ENCODE results near the gene HS3ST1.

DNA sequence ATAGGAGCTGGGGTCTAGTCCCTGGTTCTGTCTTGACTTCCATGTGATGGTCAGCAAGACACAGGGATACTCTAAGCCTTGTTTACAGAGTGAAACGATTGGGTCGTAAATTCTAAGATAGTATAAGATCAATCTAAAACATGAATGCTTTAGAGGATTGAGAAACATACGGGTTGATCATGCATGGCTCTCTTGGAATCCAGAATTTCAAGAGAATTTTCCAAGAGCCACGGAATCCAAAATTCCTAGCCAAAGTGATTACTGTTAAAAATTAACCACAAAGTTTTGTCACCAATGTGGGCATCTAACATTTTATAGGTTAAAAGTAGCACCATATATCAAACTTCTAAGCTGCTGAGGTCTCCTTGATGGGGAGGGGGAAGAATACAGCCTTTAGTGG is 16.5 kb downstream of the HS3ST1 start:
- TF ChIP-seq, protein P1, sequence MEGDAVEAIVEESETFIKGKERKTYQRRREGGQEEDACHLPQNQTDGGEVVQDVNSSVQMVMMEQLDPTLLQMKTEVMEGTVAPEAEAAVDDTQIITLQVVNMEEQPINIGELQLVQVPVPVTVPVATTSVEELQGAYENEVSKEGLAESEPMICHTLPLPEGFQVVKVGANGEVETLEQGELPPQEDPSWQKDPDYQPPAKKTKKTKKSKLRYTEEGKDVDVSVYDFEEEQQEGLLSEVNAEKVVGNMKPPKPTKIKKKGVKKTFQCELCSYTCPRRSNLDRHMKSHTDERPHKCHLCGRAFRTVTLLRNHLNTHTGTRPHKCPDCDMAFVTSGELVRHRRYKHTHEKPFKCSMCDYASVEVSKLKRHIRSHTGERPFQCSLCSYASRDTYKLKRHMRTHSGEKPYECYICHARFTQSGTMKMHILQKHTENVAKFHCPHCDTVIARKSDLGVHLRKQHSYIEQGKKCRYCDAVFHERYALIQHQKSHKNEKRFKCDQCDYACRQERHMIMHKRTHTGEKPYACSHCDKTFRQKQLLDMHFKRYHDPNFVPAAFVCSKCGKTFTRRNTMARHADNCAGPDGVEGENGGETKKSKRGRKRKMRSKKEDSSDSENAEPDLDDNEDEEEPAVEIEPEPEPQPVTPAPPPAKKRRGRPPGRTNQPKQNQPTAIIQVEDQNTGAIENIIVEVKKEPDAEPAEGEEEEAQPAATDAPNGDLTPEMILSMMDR (IDR thresholded peaks at IDR 0.05): no peak
- TF ChIP-seq POLR2AphosphoS5 (IDR thresholded peaks at IDR 0.05): no peak

Measured in esophagus muscularis mucosa (tissue), 3 donors.